GM19023 (cell line): Measurements from ENCODE around the gene TRIM42.

ENCODE experiments used
- ATAC-seq: cut with Tn5 transposase; IDR thresholded peaks from one replicate; pipeline ENCODE4 v1.9.1; 2021; ENCODE audit warnings: mild to moderate bottlenecking, moderate library complexity; ENCODE audit not compliant: unreplicated experiment

The TRIM42 gene

GRCh38 chr3:140677764-140678163, at the start of gene TRIM42:
Gene TRIM42, plus strand, starts transcription at chr3:140678064. Its CDS starts 166 bp downstream, at chr3:140678230.
- no peak for ATAC-seq

GRCh38 chr3:140628606-140629005, 49.3 kb upstream of the TRIM42 start:
- ATAC-seq, result no peak

GRCh38 chr3:140629357-140630137, 48.3 kb upstream of the TRIM42 start:
- ATAC-seq, result no peak

- no peak for ATAC-seq
Measured at GRCh38 chr3:140630366-140630765, 47.5 kb upstream of the TRIM42 start.

GRCh38 chr3:140630866-140631265, 47.0 kb upstream of the TRIM42 start:
- ATAC-seq, result no peak

- no peak for ATAC-seq
Measured at GRCh38 chr3:140635276-140635675, 42.6 kb upstream of the TRIM42 start.

GRCh38 chr3:140636406-140637138, 41.3 kb upstream of the TRIM42 start:
- ATAC-seq, result no peak

GRCh38 chr3:140651287-140651686, 26.6 kb upstream of the TRIM42 start:
- no peak for ATAC-seq

- peak; percentile 84 for ATAC-seq
Measured at GRCh38 chr3:140655678-140656077, 22.2 kb upstream of the TRIM42 start.

- no peak for ATAC-seq
Measured at GRCh38 chr3:140664111-140664510, 13.8 kb upstream of the TRIM42 start.

- ATAC-seq, result no peak
Measured at GRCh38 chr3:140682586-140682985, 4.7 kb downstream of the TRIM42 start.

- ATAC-seq, result no peak
Measured at GRCh38 chr3:140686128-140686527, 8.3 kb downstream of the TRIM42 start.

GRCh38 chr3:140686948-140687347, 9.1 kb downstream of the TRIM42 start:
- no peak for ATAC-seq

GRCh38 chr3:140695361-140696061, 17.6 kb downstream of the TRIM42 start:
- peak; percentile 73 for ATAC-seq

GRCh38 chr3:140699516-140700231, 21.8 kb downstream of the TRIM42 start:
- ATAC-seq, result no peak

GRCh38 chr3:140702281-140702680, 24.4 kb downstream of the TRIM42 start:
- no peak for ATAC-seq

GRCh38 chr3:140703496-140703895, 25.6 kb downstream of the TRIM42 start:
- no peak for ATAC-seq

GRCh38 chr3:140704733-140705132, 26.9 kb downstream of the TRIM42 start:
- ATAC-seq, result no peak

GRCh38 chr3:140705954-140706353, 28.1 kb downstream of the TRIM42 start:
- no peak for ATAC-seq

GRCh38 chr3:140706360-140706759, 28.5 kb downstream of the TRIM42 start:
- no peak for ATAC-seq

- no peak for ATAC-seq
Measured at GRCh38 chr3:140708815-140709214, 31.0 kb downstream of the TRIM42 start.
